ENCODE measurements around the gene SLC1A2. TPM values are rescaled to one million over a fixed set of nuclear protein-coding genes. Genes with fewer than 3 reads are reported as not detected.

The SLC1A2 gene
- total RNA-seq, 1 experiment from 2014 or later: 0.11 TPM

GRCh38 chr11:35262735-35263134, 156.6 kb downstream of the SLC1A2 start:
- no peak overlapping the region for H3K27ac ChIP-seq (ENCODE audit: low read depth, low read length, poor library complexity, severe bottlenecking)
- no peak for TF ChIP-seq EZH2 (IDR thresholded peaks at IDR 0.05; ENCODE audit: borderline replicate concordance, low read depth, low read length, poor library complexity, severe bottlenecking)
- TF ChIP-seq, protein P1, sequence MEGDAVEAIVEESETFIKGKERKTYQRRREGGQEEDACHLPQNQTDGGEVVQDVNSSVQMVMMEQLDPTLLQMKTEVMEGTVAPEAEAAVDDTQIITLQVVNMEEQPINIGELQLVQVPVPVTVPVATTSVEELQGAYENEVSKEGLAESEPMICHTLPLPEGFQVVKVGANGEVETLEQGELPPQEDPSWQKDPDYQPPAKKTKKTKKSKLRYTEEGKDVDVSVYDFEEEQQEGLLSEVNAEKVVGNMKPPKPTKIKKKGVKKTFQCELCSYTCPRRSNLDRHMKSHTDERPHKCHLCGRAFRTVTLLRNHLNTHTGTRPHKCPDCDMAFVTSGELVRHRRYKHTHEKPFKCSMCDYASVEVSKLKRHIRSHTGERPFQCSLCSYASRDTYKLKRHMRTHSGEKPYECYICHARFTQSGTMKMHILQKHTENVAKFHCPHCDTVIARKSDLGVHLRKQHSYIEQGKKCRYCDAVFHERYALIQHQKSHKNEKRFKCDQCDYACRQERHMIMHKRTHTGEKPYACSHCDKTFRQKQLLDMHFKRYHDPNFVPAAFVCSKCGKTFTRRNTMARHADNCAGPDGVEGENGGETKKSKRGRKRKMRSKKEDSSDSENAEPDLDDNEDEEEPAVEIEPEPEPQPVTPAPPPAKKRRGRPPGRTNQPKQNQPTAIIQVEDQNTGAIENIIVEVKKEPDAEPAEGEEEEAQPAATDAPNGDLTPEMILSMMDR (conservative IDR thresholded peaks at IDR 0.05; ENCODE audit: low read depth, low read length): no peak
- DNase-seq (ENCODE audit: low spot score): no peak
- no peak overlapping the region for H3K4me3 ChIP-seq (ENCODE audit: low read depth, low read length, poor library complexity, severe bottlenecking)
- no TSS peak for BruUV-seq (replicated peaks)
- peaks cover 80% of the 10 kb centered on the region for H3K27me3 ChIP-seq (replicated peaks; ENCODE audit: insufficient read depth, low read depth, low read length, poor library complexity)
- intact Hi-C loops (cut with micrococcal nuclease; ENCODE audit: unreplicated experiment): no loop called here
- no peaks in the 10 kb centered on the region for H3K4me1 ChIP-seq (ENCODE audit: insufficient read depth, low read length, poor library complexity, severe bottlenecking)
- H3K36me3 ChIP-seq (ENCODE audit: insufficient read depth, low read length, poor library complexity, severe bottlenecking): no peaks in the 10 kb centered on the region
- POLR2A ChIA-PET (ENCODE audit: low non-redundant PET): no interaction called here
- H3K9me3 ChIP-seq (ENCODE audit: low read depth, low read length, poor library complexity, severe bottlenecking): no peaks in the 10 kb centered on the region
- CTCF ChIA-PET: no interaction called here

DNA sequence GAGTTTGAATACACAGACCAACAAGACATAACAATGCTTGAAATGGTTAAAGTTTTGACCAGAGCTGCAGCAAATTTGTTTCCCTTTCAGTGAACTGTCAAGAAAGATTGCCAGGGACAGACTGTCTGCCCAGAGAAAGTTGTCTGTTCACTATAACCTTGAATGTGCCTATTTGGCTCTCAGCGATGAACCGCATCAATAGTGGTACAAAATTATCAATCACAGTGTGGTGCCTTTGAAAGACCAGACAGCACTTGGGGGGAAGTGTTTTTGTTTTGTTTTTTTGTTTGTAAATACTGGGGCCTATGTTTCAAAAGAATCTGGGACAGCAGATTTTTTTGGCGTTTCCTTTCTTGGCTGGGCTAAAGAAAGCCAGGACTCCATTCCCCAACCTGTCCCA, 157.3 kb downstream of the SLC1A2 start:
- TF ChIP-seq, protein P1 (conservative IDR thresholded peaks at IDR 0.05; ENCODE audit: low read depth, low read length): no peak
- no peak for TF ChIP-seq EZH2 (IDR thresholded peaks at IDR 0.05; ENCODE audit: borderline replicate concordance, low read depth, low read length, poor library complexity, severe bottlenecking)
- Histone ChIP-seq H3K4me3 (ENCODE audit: low read depth, low read length, poor library complexity, severe bottlenecking) (no peak overlapping the region), H3K4me1 (ENCODE audit: insufficient read depth, low read length, poor library complexity, severe bottlenecking) (no peaks in the 10 kb centered on the region), H3K27me3 (replicated peaks; ENCODE audit: insufficient read depth, low read depth, low read length, poor library complexity) (peaks cover 86% of the 10 kb centered on the region), H3K36me3 (ENCODE audit: insufficient read depth, low read length, poor library complexity, severe bottlenecking) (no peaks in the 10 kb centered on the region), H3K9me3 (ENCODE audit: low read depth, low read length, poor library complexity, severe bottlenecking) (no peaks in the 10 kb centered on the region), H3K27ac (ENCODE audit: low read depth, low read length, poor library complexity, severe bottlenecking) (no peak overlapping the region)
- BruUV-seq (replicated peaks): no TSS peak
- intact Hi-C loops (cut with micrococcal nuclease; ENCODE audit: unreplicated experiment): no loop called here
- no peak for DNase-seq (ENCODE audit: low spot score)
- CTCF ChIA-PET: no interaction called here
- POLR2A ChIA-PET (ENCODE audit: low non-redundant PET): no interaction called here

GRCh38 chr11:35261197-35261596, 158.2 kb downstream of the SLC1A2 start:
- no peak for DNase-seq (ENCODE audit: low spot score)
- Histone ChIP-seq H3K27me3 (replicated peaks; ENCODE audit: insufficient read depth, low read depth, low read length, poor library complexity) (peaks cover 86% of the 10 kb centered on the region), H3K4me1 (ENCODE audit: insufficient read depth, low read length, poor library complexity, severe bottlenecking) (no peaks in the 10 kb centered on the region), H3K4me3 (ENCODE audit: low read depth, low read length, poor library complexity, severe bottlenecking) (no peak overlapping the region), H3K36me3 (ENCODE audit: insufficient read depth, low read length, poor library complexity, severe bottlenecking) (no peaks in the 10 kb centered on the region), H3K27ac (ENCODE audit: low read depth, low read length, poor library complexity, severe bottlenecking) (no peak overlapping the region), H3K9me3 (ENCODE audit: low read depth, low read length, poor library complexity, severe bottlenecking) (no peaks in the 10 kb centered on the region)
- POLR2A ChIA-PET (ENCODE audit: low non-redundant PET): no interaction called here
- TF ChIP-seq, protein P1 (conservative IDR thresholded peaks at IDR 0.05; ENCODE audit: low read depth, low read length): no peak
- TF ChIP-seq EZH2 (IDR thresholded peaks at IDR 0.05; ENCODE audit: borderline replicate concordance, low read depth, low read length, poor library complexity, severe bottlenecking): no peak
- BruUV-seq (replicated peaks): no TSS peak
- CTCF ChIA-PET: no interaction called here
- intact Hi-C loops (cut with micrococcal nuclease; ENCODE audit: unreplicated experiment): no loop called here
